Measurements from ENCODE around the gene TSKU.

TSKU gene

GRCh38 chr11:76770642-76771445 lies 12.3 kb upstream of the TSKU start:
- DNase-seq (ENCODE audit: low spot score) = peak; percentile 88

GRCh38 chr11:76771446-76772099 lies 11.6 kb upstream of the TSKU start:
- DNase-seq (ENCODE audit: low spot score) = no peak

- DNase-seq (ENCODE audit: low spot score) = no peak
These were observed 10.9 kb upstream of the TSKU start for GRCh38 chr11:76772100-76772782.

- DNase-seq (ENCODE audit: low spot score) = no peak
These were observed 10.4 kb upstream of the TSKU start for GRCh38 chr11:76772783-76773106.

- DNase-seq (ENCODE audit: low spot score) = no peak
These were observed 9.2 kb upstream of the TSKU start for GRCh38 chr11:76773921-76774361.

- DNase-seq (ENCODE audit: low spot score) = no peak
These were observed 6.7 kb upstream of the TSKU start for GRCh38 chr11:76776472-76776871.

GRCh38 chr11:76777305-76777704 lies 5.9 kb upstream of the TSKU start:
- DNase-seq (ENCODE audit: low spot score) = no peak

- DNase-seq (ENCODE audit: low spot score) = no peak
These were observed 5.3 kb upstream of the TSKU start for GRCh38 chr11:76777876-76778275.

- DNase-seq (ENCODE audit: low spot score) = no peak
These were observed 4.3 kb upstream of the TSKU start for GRCh38 chr11:76778874-76779273.

- DNase-seq (ENCODE audit: low spot score) = no peak
These were observed 1.9 kb upstream of the TSKU start for GRCh38 chr11:76781046-76781801.

GRCh38 chr11:76781807-76782530 lies 1.2 kb upstream of the TSKU start:
- DNase-seq (ENCODE audit: low spot score) = no peak

- DNase-seq (ENCODE audit: low spot score) = peak; percentile 92
These were observed 444 bp upstream of the TSKU start for GRCh38 chr11:76782531-76783293.

- DNase-seq (ENCODE audit: low spot score) = peak; percentile 78
These were observed 999 bp downstream of the TSKU start for GRCh38 chr11:76783896-76784813.

GRCh38 chr11:76785513-76785912 lies 2.4 kb downstream of the TSKU start:
- DNase-seq (ENCODE audit: low spot score) = no peak

- no peak for DNase-seq (ENCODE audit: low spot score)
These were observed 2.9 kb downstream of the TSKU start for GRCh38 chr11:76786016-76786415.

- no peak for DNase-seq (ENCODE audit: low spot score)
These were observed 3.4 kb downstream of the TSKU start for GRCh38 chr11:76786441-76787014.

- no peak for DNase-seq (ENCODE audit: low spot score)
These were observed 4.1 kb downstream of the TSKU start for GRCh38 chr11:76787271-76787670.

GRCh38 chr11:76787911-76788596 lies 4.9 kb downstream of the TSKU start:
- no peak for DNase-seq (ENCODE audit: low spot score)
